ENCODE data around the gene C10orf105. TPM values are rescaled to one million over a fixed set of nuclear protein-coding genes. Genes with fewer than 3 reads are reported as not detected.

C10orf105 gene
- total and polyA plus RNA-seq, 4 donors, result 0.36 to 0.42 TPM; not detected in 2

DNA sequence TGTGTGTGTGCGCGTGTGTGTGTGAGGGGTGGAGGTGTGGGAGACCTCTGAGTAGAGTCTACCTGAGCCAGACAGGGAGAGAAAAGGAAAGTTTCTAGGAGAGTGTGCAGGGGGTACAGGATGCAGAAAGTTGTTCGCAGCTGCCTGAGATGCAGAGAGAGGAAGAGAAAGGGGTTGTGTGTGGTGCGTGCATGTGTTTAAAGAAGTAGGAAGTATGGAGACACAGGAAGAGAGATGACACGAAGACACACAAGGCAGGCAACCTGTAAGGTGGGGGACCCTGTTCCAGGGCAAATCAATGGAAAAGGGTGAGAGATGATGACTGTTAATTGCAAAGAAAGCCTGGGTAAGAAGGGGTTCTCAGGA, 52.2 kb downstream of the C10orf105 start:
- DNase-seq, result no peak
- H3K27me3 ChIP-seq (ENCODE audit: control insufficient read depth in 1 of 2, insufficient read depth in 2 of 2, low read length in 1 of 2), result no peaks in the 10 kb centered on the region
- H3K27ac ChIP-seq (ENCODE audit: low read depth in 1 of 2, low read length in 2 of 2), result no peak overlapping the region
- H3K9me3 ChIP-seq (ENCODE audit: control insufficient read depth, low read length), result no peaks in the 10 kb centered on the region
- ATAC-seq (ENCODE audit: low FRiP score), result no peak
- no peak overlapping the region for H3K4me3 ChIP-seq (ENCODE audit: low read length in 2 of 2)
- H3K36me3 ChIP-seq (ENCODE audit: control insufficient read depth in 1 of 2, insufficient read depth in 2 of 2, low read length in 1 of 2), result no peaks in the 10 kb centered on the region
- intact Hi-C loops (cut with DNase I), result no loop called here
- 49 to 52% methylated on average over 5 of the region's 5 CpGs for WGBS, 2 donors
- H3K4me1 ChIP-seq (ENCODE audit: control insufficient read depth in 1 of 2, insufficient read depth in 2 of 2, low read length in 2 of 2), result no peaks in the 10 kb centered on the region

DNA sequence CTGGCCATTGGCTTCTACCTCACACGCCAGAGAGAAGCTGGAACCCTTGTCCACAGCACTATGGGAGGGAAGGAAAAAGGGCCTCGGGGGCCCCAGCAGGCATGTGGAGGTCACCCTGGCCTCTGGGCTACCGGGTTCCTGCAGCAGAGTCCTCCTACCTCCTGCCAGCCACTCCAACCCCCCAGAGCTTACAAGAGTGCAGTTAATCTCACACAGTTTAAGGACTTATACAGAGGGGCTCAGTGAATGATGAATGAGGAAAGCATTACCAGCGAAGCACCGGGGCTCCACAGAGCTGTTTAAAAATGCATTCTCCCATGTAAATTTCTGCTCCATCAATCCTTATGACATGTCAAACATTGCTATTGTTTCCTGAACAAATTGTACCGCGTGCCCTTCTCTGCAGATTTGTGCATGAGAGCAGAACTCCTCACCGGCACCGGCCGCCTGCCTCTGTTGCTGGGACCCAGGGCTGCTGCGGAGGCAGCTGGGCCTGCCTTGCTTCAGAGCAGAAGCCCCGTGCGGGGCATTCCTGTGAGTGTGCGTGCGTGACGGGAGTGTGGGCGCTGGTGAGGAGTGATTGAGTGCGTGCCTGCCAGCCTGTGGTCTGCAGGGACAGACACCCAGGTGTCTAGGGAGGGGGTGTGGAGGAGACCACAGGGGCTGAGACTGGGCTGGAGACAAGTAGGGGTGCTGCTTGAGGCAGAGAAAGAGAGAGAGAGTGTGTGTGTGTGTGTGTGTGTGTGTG, 52.8 kb downstream of the C10orf105 start:
- no peaks in the 10 kb centered on the region for H3K27me3 ChIP-seq (ENCODE audit: control insufficient read depth in 1 of 2, insufficient read depth in 2 of 2, low read length in 1 of 2)
- H3K36me3 ChIP-seq (ENCODE audit: control insufficient read depth in 1 of 2, insufficient read depth in 2 of 2, low read length in 1 of 2), result no peaks in the 10 kb centered on the region
- DNase-seq (no peak), ATAC-seq (ENCODE audit: low FRiP score) (no peak)
- intact Hi-C loops (cut with DNase I), result no loop called here
- no peak overlapping the region for H3K27ac ChIP-seq (ENCODE audit: low read depth in 1 of 2, low read length in 2 of 2)
- H3K9me3 ChIP-seq (ENCODE audit: control insufficient read depth, low read length), result no peaks in the 10 kb centered on the region
- 42 to 49% methylated on average over 18 of the region's 18 CpGs for WGBS, 2 donors
- no peak overlapping the region for H3K4me3 ChIP-seq (ENCODE audit: low read length in 2 of 2)
- no peaks in the 10 kb centered on the region for H3K4me1 ChIP-seq (ENCODE audit: control insufficient read depth in 1 of 2, insufficient read depth in 2 of 2, low read length in 2 of 2)

DNA sequence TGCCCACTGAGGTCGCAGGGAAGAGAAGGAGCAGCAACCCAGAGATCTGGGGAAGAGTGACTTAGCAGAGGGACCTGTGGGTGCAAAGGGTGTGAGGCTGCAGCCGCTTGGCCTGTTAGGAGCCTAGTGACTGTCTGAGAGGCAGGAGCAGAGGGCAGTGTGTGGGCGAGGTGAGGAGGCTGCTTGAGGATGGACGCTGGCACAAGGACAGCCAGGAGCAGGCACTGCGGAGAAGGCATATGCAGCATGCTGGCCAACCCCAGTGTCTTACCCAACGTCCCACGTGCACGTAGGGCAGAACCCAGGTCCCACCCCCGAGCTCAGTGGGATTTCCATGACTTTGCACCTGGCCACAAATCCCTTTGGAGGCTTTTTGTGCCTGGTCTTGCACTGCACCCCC, 54.1 kb downstream of the C10orf105 start:
- no peaks in the 10 kb centered on the region for H3K36me3 ChIP-seq (ENCODE audit: control insufficient read depth in 1 of 2, insufficient read depth in 2 of 2, low read length in 1 of 2)
- whole genome bisulfite sequencing, 2 donors, result 72 to 74% methylated on average over 9 of the region's 9 CpGs
- ATAC-seq (ENCODE audit: low FRiP score), result no peak

DNA sequence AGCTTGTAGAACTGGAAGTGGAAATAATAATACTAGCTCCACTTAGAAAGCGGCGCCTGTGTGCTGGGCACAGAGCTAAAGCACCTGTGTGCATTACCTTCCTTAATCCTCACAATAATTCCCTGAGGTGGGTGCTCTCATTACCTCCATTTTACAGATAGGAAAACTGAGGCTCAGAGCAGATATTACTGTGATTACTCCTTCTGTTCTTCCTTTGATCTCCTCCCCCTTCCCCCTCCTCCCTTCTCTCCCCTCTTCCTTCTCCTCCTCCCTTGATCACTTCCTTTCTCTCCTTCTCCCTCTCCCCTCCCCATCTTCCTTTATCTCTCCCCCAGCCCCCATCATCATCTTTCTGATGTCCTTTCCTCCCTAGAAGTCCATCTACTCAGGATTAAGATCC, 55.0 kb downstream of the C10orf105 start:
- intact Hi-C loops (cut with DNase I), result no loop called here

More for the DNA sequence above, 54.1 kb downstream of the C10orf105 start:
- intact Hi-C loops (cut with DNase I), result no loop called here
- Histone ChIP-seq H3K4me1 (ENCODE audit: control insufficient read depth in 1 of 2, insufficient read depth in 2 of 2, low read length in 2 of 2) (no peaks in the 10 kb centered on the region), H3K27me3 (ENCODE audit: control insufficient read depth in 1 of 2, insufficient read depth in 2 of 2, low read length in 1 of 2) (no peaks in the 10 kb centered on the region), H3K27ac (ENCODE audit: low read depth in 1 of 2, low read length in 2 of 2) (no peak overlapping the region), H3K4me3 (ENCODE audit: low read length in 2 of 2) (no peak overlapping the region), H3K9me3 (ENCODE audit: control insufficient read depth, low read length) (no peaks in the 10 kb centered on the region)
- DNase-seq, result no peak

DNA sequence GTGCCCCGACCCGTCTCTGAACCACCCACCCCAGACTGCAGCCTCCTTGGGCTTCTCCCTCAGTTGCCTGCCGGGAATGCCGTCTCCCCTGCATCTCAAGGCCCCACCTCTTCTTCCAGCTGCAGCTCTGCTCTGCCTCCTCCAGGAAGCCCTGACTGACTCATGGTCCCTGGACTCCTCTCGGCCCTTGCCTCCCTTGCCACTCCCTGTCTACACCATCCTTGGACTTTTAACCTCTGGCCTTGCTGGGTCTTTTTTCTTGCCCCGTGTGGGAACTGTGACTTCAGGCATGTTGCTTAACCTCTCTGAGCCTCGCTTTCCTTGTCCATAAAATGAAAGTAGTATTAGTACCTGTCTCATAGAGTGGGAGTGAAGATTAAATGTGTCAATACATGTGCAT, 56.3 kb downstream of the C10orf105 start:
- Histone ChIP-seq H3K4me3 (ENCODE audit: low read length in 2 of 2) (no peak overlapping the region), H3K9me3 (ENCODE audit: control insufficient read depth, low read length) (no peaks in the 10 kb centered on the region), H3K36me3 (ENCODE audit: control insufficient read depth in 1 of 2, insufficient read depth in 2 of 2, low read length in 1 of 2) (no peaks in the 10 kb centered on the region), H3K4me1 (ENCODE audit: control insufficient read depth in 1 of 2, insufficient read depth in 2 of 2, low read length in 2 of 2) (no peaks in the 10 kb centered on the region), H3K27ac (ENCODE audit: low read depth in 1 of 2, low read length in 2 of 2) (no peak overlapping the region), H3K27me3 (ENCODE audit: control insufficient read depth in 1 of 2, insufficient read depth in 2 of 2, low read length in 1 of 2) (no peaks in the 10 kb centered on the region)
- DNase-seq, result no peak
- intact Hi-C loops (cut with DNase I), result no loop called here
- ATAC-seq (ENCODE audit: low FRiP score), result no peak
- WGBS, 2 donors, result 85% methylated on average over 7 of the region's 7 CpGs

More for the DNA sequence above, 55.0 kb downstream of the C10orf105 start:
- Histone ChIP-seq H3K4me3 (ENCODE audit: low read length in 2 of 2) (no peak overlapping the region), H3K27me3 (ENCODE audit: control insufficient read depth in 1 of 2, insufficient read depth in 2 of 2, low read length in 1 of 2) (no peaks in the 10 kb centered on the region), H3K27ac (ENCODE audit: low read depth in 1 of 2, low read length in 2 of 2) (no peak overlapping the region), H3K9me3 (ENCODE audit: control insufficient read depth, low read length) (no peaks in the 10 kb centered on the region), H3K36me3 (ENCODE audit: control insufficient read depth in 1 of 2, insufficient read depth in 2 of 2, low read length in 1 of 2) (no peaks in the 10 kb centered on the region), H3K4me1 (ENCODE audit: control insufficient read depth in 1 of 2, insufficient read depth in 2 of 2, low read length in 2 of 2) (no peaks in the 10 kb centered on the region)
- WGBS, 2 donors, result 70 to 94% methylated on average over 2 of the region's 2 CpGs
- DNase-seq (no peak), ATAC-seq (ENCODE audit: low FRiP score) (no peak)

DNA sequence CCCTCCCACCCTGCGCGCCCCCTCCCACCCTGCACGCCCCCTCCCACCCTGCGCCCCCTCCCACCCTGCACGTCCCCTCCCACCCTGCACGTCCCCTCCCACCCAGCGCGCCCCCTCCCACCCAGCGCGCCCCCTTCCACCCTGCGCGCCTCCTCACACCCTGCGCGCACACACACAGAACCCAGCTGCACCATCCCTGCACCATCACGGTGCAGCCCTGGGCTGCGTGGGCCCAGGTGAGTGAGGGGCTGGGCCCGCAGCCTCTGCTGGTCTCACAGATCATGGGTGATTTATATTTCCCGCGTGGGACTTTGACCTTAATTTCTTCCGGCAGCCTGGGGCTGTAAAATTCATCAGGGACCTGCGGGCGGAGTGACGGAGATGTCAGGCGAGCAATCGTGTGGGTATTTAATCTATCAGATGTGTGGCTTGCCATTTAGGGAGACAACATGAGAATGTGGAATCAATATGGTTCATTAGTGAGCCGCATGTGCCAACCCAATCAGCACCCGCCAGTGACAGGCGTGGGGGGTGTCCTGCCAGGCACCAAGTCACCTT, 57.7 kb downstream of the C10orf105 start:
- WGBS, 2 donors, result 81 to 82% methylated on average over 19 to 28 of the region's 28 CpGs
- intact Hi-C loops (cut with DNase I), result no loop called here
- no peaks in the 10 kb centered on the region for H3K4me1 ChIP-seq (ENCODE audit: control insufficient read depth in 1 of 2, insufficient read depth in 2 of 2, low read length in 2 of 2)
- H3K27ac ChIP-seq (ENCODE audit: low read depth in 1 of 2, low read length in 2 of 2), result no peak overlapping the region
- ATAC-seq (ENCODE audit: low FRiP score), result no peak
- no peak overlapping the region for H3K4me3 ChIP-seq (ENCODE audit: low read length in 2 of 2)
- H3K27me3 ChIP-seq (ENCODE audit: control insufficient read depth in 1 of 2, insufficient read depth in 2 of 2, low read length in 1 of 2), result no peaks in the 10 kb centered on the region
- H3K36me3 ChIP-seq (ENCODE audit: control insufficient read depth in 1 of 2, insufficient read depth in 2 of 2, low read length in 1 of 2), result no peaks in the 10 kb centered on the region
- H3K9me3 ChIP-seq (ENCODE audit: control insufficient read depth, low read length), result no peaks in the 10 kb centered on the region
- DNase-seq, result no peak

Other genes starting within 250 kb of the C10orf105 start
- gene VSIR, start 53.7 kb upstream of the C10orf105 start, total RNA-seq, result 100 to 1,000 TPM in 1 of 2 donors, 10 to 100 TPM in 1; 91.8 to 123 TPM
- gene VSIR, start 53.7 kb upstream of the C10orf105 start, polyA plus RNA-seq, result 10 to 100 TPM; 44.7 to 48.0 TPM
- gene PSAP, start 131.5 kb upstream of the C10orf105 start, total RNA-seq, result 1,000 to 10,000 TPM in 1 of 2 donors, 100 to 1,000 TPM in 1; 995 to 1,176 TPM
- gene PSAP, start 131.5 kb upstream of the C10orf105 start, polyA plus RNA-seq, result 1,000 to 10,000 TPM in 1 of 2 donors, 100 to 1,000 TPM in 1; 698 to 1,028 TPM
- gene CHST3, start 244.6 kb upstream of the C10orf105 start, total RNA-seq, result 10 to 100 TPM; 30.5 to 47.9 TPM
- 1 to 10 TPM; 4.1 to 8.6 TPM for gene CHST3, start 244.6 kb upstream of the C10orf105 start, polyA plus RNA-seq